HepG2 (cell line): ENCODE data around the gene NANOS1. TPM values are rescaled to one million over a fixed set of nuclear protein-coding genes. Genes with fewer than 3 reads are reported as not detected.

Experiments
- ATAC-seq: fragments of 200-7000 bp; cut with Tn5 transposase; 3 replicates; pipeline ENCODE4 v1.9.1; 2020; ENCODE audit warnings: mild to moderate bottlenecking, moderate library complexity
- BruUV-seq: library from RNA; stranded (reverse); fragments of 400-500 nt; replicated peaks from 2 replicates; lab custom pipeline; 2021; lab: Mats Ljungman, UMichigan
- CTCF ChIA-PET: fragments of 300-600 bp; formaldehyde crosslinking; extraction: SDS; loops from one replicate; lab custom pipeline; 2021; ENCODE audit warnings: low total read pairs, inconsistent platforms, low intra/inter-chr PET ratio; lab: Yijun Ruan, JAX
- POLR2A ChIA-PET: fragments of 350-600 bp; sonication (Branson Sonifier 250); formaldehyde crosslinking; loops from one replicate; lab custom pipeline; 2020; ENCODE audit warnings: antibody characterized with exemption, inconsistent platforms; lab: Yijun Ruan, JAX
- DNase-seq: peaks from one replicate; pipeline ENCODE4 v3.0.0-alpha.2; 2015; ENCODE audit warnings: low spot score
- FAIRE-seq: peaks from 3 replicates; lab custom pipeline; 2011; peaks lifted over from hg19 to GRCh38; lab: Jason Lieb, UNC
- H2AFZ ChIP-seq: one replicate; pipeline ENCODE4 v1.6.1; 2011; ENCODE audit warnings: low read length, inconsistent platforms
- H3K27ac ChIP-seq: fragments of 300-600 bp; 3 replicates; pipeline ENCODE4 v1.8.0; 2011; ENCODE audit warnings: mixed run types, mild to moderate bottlenecking, mixed read lengths, low read length, inconsistent platforms; ENCODE audit not compliant: insufficient read depth; ENCODE audit errors: extremely low read length
- H3K27me3 ChIP-seq, 2 experiments: fragments of 200-600 bp in 1 of 2; 2 replicates in 1 of 2; 3 replicates in 1 of 2; pipeline versions ENCODE4 v1.6.0 to v1.8.0; 2011; ENCODE audit warnings: low read length in 2 of 2, mild to moderate bottlenecking in 2 of 2, moderate library complexity in 2 of 2, inconsistent platforms in 1 of 2; ENCODE audit not compliant: insufficient read depth in 2 of 2, control insufficient read depth in 1 of 2
- H3K36me3 ChIP-seq, 2 experiments: fragments of 200-600 bp in 1 of 2; replicated peaks in 1 of 2; 2 replicates in 1 of 2; 3 replicates in 1 of 2; pipeline versions ENCODE4 v1.5.1 to v1.8.0; 2011; ENCODE audit warnings: low read length in 2 of 2, inconsistent platforms in 1 of 2; ENCODE audit not compliant: insufficient read depth in 2 of 2, control insufficient read depth in 1 of 2
- H3K4me1 ChIP-seq: 2 replicates; pipeline ENCODE4 v1.5.1; 2012; ENCODE audit warnings: low read length, inconsistent platforms; ENCODE audit not compliant: insufficient read depth
- H3K4me2 ChIP-seq: 2 replicates; pipeline ENCODE4 v1.6.0; 2011; ENCODE audit warnings: low read depth, low read length, inconsistent platforms
- H3K4me3 ChIP-seq, 3 experiments: fragments of 200-600 bp in 1 of 3; sonication (generic), shearing (Covaris generic) in 1 of 3; replicated peaks in 1 of 3; 2 replicates each; pipeline ENCODE4 v1.5.1; 2011 to 2016; ENCODE audit warnings: low read length in 3 of 3, inconsistent platforms in 2 of 3, low read depth in 2 of 3, mild to moderate bottlenecking in 2 of 3, control low read depth in 1 of 3, mixed read lengths in 1 of 3; ENCODE audit not compliant: insufficient read depth in 1 of 3
- H3K79me2 ChIP-seq: one replicate; pipeline ENCODE4 v1.6.1; 2011; ENCODE audit warnings: low read length, inconsistent platforms; ENCODE audit not compliant: insufficient read depth
- H3K9ac ChIP-seq: 2 replicates; pipeline ENCODE4 v1.6.0; 2011; ENCODE audit warnings: mild to moderate bottlenecking, low read depth, low read length, inconsistent platforms; ENCODE audit not compliant: insufficient read depth
- H3K9me3 ChIP-seq: 2 replicates; pipeline ENCODE4 v1.5.1; 2012; ENCODE audit warnings: mild to moderate bottlenecking, low read length
- H4K20me1 ChIP-seq: 2 replicates; pipeline ENCODE4 v1.6.0; 2011; ENCODE audit warnings: inconsistent platforms, mild to moderate bottlenecking, low read length, moderate library complexity; ENCODE audit not compliant: insufficient read depth
- CBX2 ChIP-seq, 2 experiments: fragments of 200-600 bp in 1 of 2; sonication (generic); formaldehyde crosslinking in 1 of 2; IDR thresholded peaks; 2 replicates each; pipeline versions ENCODE4 v1.7.0 to v1.8.1; 2018 to 2022; ENCODE audit warnings: low read depth in 2 of 2, low read length in 1 of 2, mild to moderate bottlenecking in 1 of 2, missing genetic modification reagents in 1 of 2
- MATR3 ChIP-seq: sonication (generic); formaldehyde crosslinking; IDR thresholded peaks from 2 replicates; pipeline ENCODE4 v1.4.0; 2020; ENCODE audit warnings: missing genetic modification reagents
- MXI1 ChIP-seq: IDR thresholded peaks from 3 replicates; pipeline ENCODE4 v1.6.1; 2012; ENCODE audit warnings: low read depth, low read length, inconsistent platforms, borderline replicate concordance
- RFX5 ChIP-seq: IDR thresholded peaks from 2 replicates; pipeline ENCODE4 v1.6.1; 2011; ENCODE audit warnings: low read depth, low read length, improper control_type of control experiment
- SNAPC2 ChIP-seq: sonication (generic); formaldehyde crosslinking; IDR thresholded peaks from 2 replicates; pipeline ENCODE4 v1.8.1; 2022; ENCODE audit warnings: mild to moderate bottlenecking, missing genetic modification reagents
- SPEN ChIP-seq: sonication (generic); formaldehyde crosslinking; IDR thresholded peaks from 2 replicates; pipeline ENCODE4 v1.5.1; 2020; ENCODE audit warnings: low read depth, mild to moderate bottlenecking, missing genetic modification reagents
- STAG1 ChIP-seq: sonication (generic); formaldehyde crosslinking; IDR thresholded peaks from 2 replicates; pipeline ENCODE4 v1.4.0; 2020; ENCODE audit warnings: missing genetic modification reagents
- WGBS: methylation state at CpG from one replicate; pipeline ENCODE4 v1.1.6; 2017; ENCODE audit warnings: low lambda C conversion rate; 5-methylcytosine and 5-hydroxymethylcytosine counted together
- in situ Hi-C: cut with HindIII; loops from 2 replicates; pipeline ENCODE4 v1.10.0; 2017; ENCODE audit warnings: low pct_unique_long_range_greater_than_20kb; ENCODE audit not compliant: extremely low pct_ligation_motif_present
- intact Hi-C: fragments of 100-400 bp; cut with micrococcal nuclease; formaldehyde crosslinking; loops from one replicate; pipeline ENCODE4 v1.10.0; 2022; ENCODE audit not compliant: unreplicated experiment
- polyA plus RNA-seq, 8 experiments: library from polyadenylated mRNA; depleted of rRNA in 3 of 8; stranded (reverse) in 7 of 8; unstranded in 1 of 8; fragments of >200 nt; fragmentation: Illumina TruSeq in 4 of 8; extraction: Trizol in 4 of 8; gene quantifications; 2 replicates each; pipeline versions ENCODE4 v1.2.1 to v1.2.3, GENCODE V29; 2011 to 2016; ENCODE audit warnings: low read depth in 4 of 8, missing spikeins in 1 of 8, mixed read lengths in 1 of 8; ENCODE audit not compliant: insufficient read depth in 1 of 8
- total RNA-seq, 5 experiments: library from RNA; depleted of rRNA; stranded (reverse); fragments of >200 nt; fragmentation: Illumina TruSeq; extraction: Trizol; gene quantifications; 2 replicates each; pipeline ENCODE4 v1.2.3, GENCODE V29; 2016; ENCODE audit warnings: low read depth in 1 of 5
- TF ChIP-seq, protein P1 (sequence below), 2 experiments: sonication (generic) in 1 of 2; formaldehyde crosslinking in 1 of 2; IDR thresholded peaks; 2 replicates each; pipeline versions ENCODE4 v1.4.0 to v1.6.1; 2018 to 2020; ENCODE audit warnings: missing genetic modification reagents in 2 of 2, borderline replicate concordance in 1 of 2, low read depth in 1 of 2, mild to moderate bottlenecking in 1 of 2, missing biosample characterization in 1 of 2
- TF ChIP-seq, protein P2 (sequence below): sonication (generic); formaldehyde crosslinking; IDR thresholded peaks from 2 replicates; pipeline ENCODE4 v1.4.0; 2020; ENCODE audit warnings: missing genetic modification reagents

Gene NANOS1
- total and polyA plus RNA-seq, 2 of the 13 experiments (the other 11 are each of a cell fraction or from before 2014, with no cell fraction given) = 1.7 to 2.2 TPM

DNA sequence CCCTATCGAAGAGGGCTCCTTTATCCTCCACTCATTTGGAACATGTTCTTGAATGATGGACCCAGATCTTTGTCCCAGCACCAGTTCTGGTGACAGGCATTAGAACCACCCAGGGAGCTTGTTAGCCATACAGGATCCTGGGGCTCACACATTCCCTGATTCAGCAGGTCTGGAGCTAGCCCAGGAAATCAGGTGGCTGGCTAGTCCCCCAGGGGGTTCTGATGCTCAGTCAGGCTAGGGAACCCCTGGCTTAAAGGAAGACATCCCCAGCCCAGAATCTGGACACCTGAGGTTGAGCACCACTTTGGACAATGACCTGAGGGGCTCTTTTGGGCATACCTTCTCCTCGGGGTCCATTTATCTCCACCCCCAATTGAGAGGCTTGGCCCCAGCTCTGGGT is 37.0 kb upstream of the NANOS1 start:
- H4K20me1 ChIP-seq = no peaks in the 10 kb centered on the region
- intact Hi-C loops (no loop called here), in situ Hi-C loops (no loop called here)
- ChIA-PET CTCF (no interaction called here), POLR2A (no interaction called here)
- H3K27ac ChIP-seq = no peak overlapping the region
- FAIRE-seq (no peak), DNase-seq (no peak), ATAC-seq (no peak)
- H3K9me3 ChIP-seq = no peaks in the 10 kb centered on the region
- WGBS = 5% methylated on average over 1 of the region's 2 CpGs
- H3K36me3 ChIP-seq = no peaks in the 10 kb centered on the region
- no peak overlapping the region for H3K4me2 ChIP-seq
- no peak overlapping the region for H2AFZ ChIP-seq
- no peaks in the 10 kb centered on the region for H3K4me1 ChIP-seq
- TF ChIP-seq CBX2 (IDR thresholded peaks at IDR 0.05; ENCODE audit: low read depth, low read length) (no peak), CBX2 (CRISPR knock-in tag; IDR thresholded peaks at IDR 0.05; ENCODE audit: low read depth) (no peak), MATR3 (CRISPR knock-in tag) (no peak), SPEN (CRISPR knock-in tag) (no peak), RFX5 (no peak), SNAPC2 (no peak), STAG1 (no peak), MXI1 (no peak)
- TF ChIP-seq, protein P1, sequence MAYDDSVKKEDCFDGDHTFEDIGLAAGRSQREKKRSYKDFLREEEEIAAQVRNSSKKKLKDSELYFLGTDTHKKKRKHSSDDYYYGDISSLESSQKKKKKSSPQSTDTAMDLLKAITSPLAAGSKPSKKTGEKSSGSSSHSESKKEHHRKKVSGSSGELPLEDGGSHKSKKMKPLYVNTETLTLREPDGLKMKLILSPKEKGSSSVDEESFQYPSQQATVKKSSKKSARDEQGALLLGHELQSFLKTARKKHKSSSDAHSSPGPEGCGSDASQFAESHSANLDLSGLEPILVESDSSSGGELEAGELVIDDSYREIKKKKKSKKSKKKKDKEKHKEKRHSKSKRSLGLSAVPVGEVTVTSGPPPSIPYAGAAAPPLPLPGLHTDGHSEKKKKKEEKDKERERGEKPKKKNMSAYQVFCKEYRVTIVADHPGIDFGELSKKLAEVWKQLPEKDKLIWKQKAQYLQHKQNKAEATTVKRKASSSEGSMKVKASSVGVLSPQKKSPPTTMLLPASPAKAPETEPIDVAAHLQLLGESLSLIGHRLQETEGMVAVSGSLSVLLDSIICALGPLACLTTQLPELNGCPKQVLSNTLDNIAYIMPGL (CRISPR knock-in tag; IDR thresholded peaks at IDR 0.05; ENCODE audit: borderline replicate concordance in 1 of 2, low read depth in 1 of 2) = no peak
- TF ChIP-seq, protein P2, sequence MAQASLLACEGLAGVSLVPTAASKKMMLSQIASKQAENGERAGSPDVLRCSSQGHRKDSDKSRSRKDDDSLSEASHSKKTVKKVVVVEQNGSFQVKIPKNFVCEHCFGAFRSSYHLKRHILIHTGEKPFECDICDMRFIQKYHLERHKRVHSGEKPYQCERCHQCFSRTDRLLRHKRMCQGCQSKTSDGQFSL (CRISPR knock-in tag) = no peak
- no peaks in the 10 kb centered on the region for H3K79me2 ChIP-seq
- H3K27me3 ChIP-seq = peaks cover 0 to 12% of the 10 kb centered on the region in 2 experiments; a peak in 1 of 5 replicates
- H3K4me3 ChIP-seq = no peak overlapping the region
- no TSS peak for BruUV-seq
- no peak overlapping the region for H3K9ac ChIP-seq
